SK-N-MC (cell line): ENCODE data around the gene TBL3.

ENCODE experiments used
- EZH2 ChIP-seq: fragments of 200-600 bp; sonication (generic); IDR thresholded peaks from one replicate; pipeline ENCODE4 v1.6.1; 2017; ENCODE audit warnings: antibody characterized with exemption
- POLR2AphosphoS5 ChIP-seq: IDR thresholded peaks from 2 replicates; pipeline ENCODE4 v1.6.1; 2012; ENCODE audit warnings: mild to moderate bottlenecking, low read depth, low read length, borderline replicate concordance

DNA sequence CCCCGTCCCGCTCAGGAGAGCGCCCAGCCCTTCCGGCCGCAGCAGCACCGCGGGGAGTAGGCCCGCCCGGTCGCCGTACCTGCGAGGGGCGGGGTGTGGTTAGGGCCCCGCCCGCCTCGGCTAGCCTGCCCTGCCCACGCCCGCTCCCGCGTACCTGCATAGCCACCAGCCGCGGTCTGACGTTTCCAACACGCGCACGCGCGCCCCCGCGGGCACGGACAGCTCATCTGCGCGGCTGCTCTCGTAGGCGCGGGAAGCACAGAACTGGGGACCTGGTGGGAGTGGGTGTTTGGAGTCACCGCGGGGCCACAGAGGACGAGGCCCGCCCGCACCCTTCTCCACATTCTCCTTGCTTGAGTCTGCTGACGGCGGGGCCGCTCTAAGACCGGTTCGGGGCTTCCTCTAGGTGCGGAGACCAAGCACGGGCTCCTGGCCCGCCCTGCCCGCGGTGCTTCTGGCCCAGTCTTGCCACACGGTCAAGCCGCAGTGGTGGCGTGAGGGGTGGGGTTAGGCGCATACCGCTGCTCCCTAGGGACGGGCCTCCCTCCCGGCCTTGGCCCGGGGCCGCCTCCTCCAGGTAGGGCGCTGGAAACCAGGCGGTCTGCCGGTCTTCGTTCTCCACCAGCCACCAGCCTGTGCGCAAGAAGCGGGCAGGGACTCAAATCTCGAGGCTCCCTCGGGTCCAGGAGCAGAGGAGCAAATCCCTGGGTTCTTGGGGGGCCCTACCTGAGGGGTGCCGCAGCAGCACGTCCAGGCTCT, 7.6 kb downstream of the TBL3 start:
- no peak for TF ChIP-seq POLR2AphosphoS5
- TF ChIP-seq EZH2 = no peak
